Measurements from ENCODE around the gene AIM2. TPM values are rescaled to one million over a fixed set of nuclear protein-coding genes. Genes with fewer than 3 reads are reported as not detected.
A peak's percentile ranks its signal among the peaks of the same experiment; 100 is the strongest.

The AIM2 gene
- total RNA-seq, 4 donors from 2014 or later = 1.5 to 170 (median 6.4) TPM

GRCh38 chr1:159012495-159012894 is 64.1 kb downstream of the AIM2 start:
- H3K36me3 ChIP-seq = peaks cover 0 to 16% (median 0%) of the 10 kb centered on the region in 3 donors
- no peaks in the 10 kb centered on the region for H3K9me3 ChIP-seq
- TF ChIP-seq CTCF (IDR thresholded peaks at IDR 0.05) = no peak
- peak in 1 of 2 donors; percentile 37 for TF ChIP-seq POLR2A (IDR thresholded peaks at IDR 0.05)
- peak overlapping the region; percentile 30 to 60 (median 45) for H3K4me3 ChIP-seq
- H3K27me3 ChIP-seq = no peaks in the 10 kb centered on the region
- H3K27ac ChIP-seq = peak overlapping the region; percentile 44 to 87 (median 75)
- peak in 2 of 3 donors; percentile 67 to 79 for DNase-seq
- peaks cover 0 to 26% (median 9%) of the 10 kb centered on the region in 4 donors for H3K4me1 ChIP-seq

Other genes starting within 250 kb of the AIM2 start
- 1 to 10 TPM in 1 of 4 donors, under 1 TPM in 1, not detected in 2; 0.94 to 9.9 TPM for gene MNDA, start 245.4 kb downstream of the AIM2 start, total RNA-seq
- gene PYHIN1, start 145.2 kb downstream of the AIM2 start, total RNA-seq = 10 to 100 TPM in 1 of 4 donors, 1 to 10 TPM in 3; 1.6 to 32.2 (median 5.3) TPM
- gene IFI16, start 66.9 kb downstream of the AIM2 start, total RNA-seq = 100 to 1,000 TPM in 1 of 4 donors, 10 to 100 TPM in 3; 10.5 to 106 (median 24.9) TPM
- gene CADM3, start 94.8 kb upstream of the AIM2 start, total RNA-seq = 10 to 100 TPM in 1 of 4 donors, 1 to 10 TPM in 3; 2.1 to 19.8 (median 8.1) TPM
- 10 to 100 TPM in 3 of 4 donors, 1 to 10 TPM in 1; 5.4 to 51.2 (median 21.5) TPM for gene ACKR1, start 128.1 kb upstream of the AIM2 start, total RNA-seq
- 1 to 10 TPM in 1 of 4 donors, not detected in 3; 1.5 TPM for gene FCER1A, start 225.6 kb upstream of the AIM2 start, total RNA-seq

Measured in Peyer's patch (tissue), 4 donors.